ENCODE measurements around the gene TUBGCP4. TPM values are rescaled to one million over a fixed set of nuclear protein-coding genes. Genes with fewer than 3 reads are reported as not detected.

Gene TUBGCP4
- total RNA-seq, 1 experiment from 2014 or later = 38.6 TPM

DNA sequence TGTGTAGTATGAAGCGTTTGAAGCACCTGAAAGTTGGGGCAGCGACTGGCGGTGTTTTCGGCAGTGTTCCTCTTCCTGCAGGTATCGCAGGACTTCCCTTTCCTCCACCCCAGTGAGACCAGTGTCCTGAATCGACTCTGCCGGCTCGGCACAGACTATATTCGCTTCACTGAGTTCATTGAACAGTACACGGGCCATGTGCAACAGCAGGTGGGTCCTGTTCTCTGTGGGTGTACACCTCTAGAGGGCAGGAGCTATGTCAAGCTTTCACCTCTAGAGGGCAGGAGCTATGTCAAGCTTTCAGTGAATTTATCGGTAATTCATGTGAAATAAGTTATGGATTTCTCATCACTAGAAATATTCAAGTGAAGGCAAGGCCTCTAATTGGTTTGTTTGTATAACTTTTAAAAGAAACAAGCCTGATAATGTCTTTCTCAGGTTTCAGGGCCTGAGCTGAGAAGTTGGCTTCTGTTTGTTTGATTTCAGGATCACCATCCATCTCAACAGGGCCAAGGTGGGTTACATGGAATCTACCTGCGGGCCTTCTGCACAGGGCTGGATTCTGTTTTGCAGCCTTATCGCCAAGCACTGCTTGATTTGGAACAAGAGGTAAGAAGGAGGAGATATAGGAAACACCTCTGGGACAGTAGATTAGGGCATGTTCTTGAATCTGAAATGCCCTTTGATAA lies 5.3 kb downstream of the TUBGCP4 start:
- no TSS peak for BruUV-seq (replicated peaks)
- peak; percentile 73 for ATAC-seq
- Histone ChIP-seq H2AFZ (ENCODE audit: low read depth, low read length, poor library complexity, severe bottlenecking) (no peak overlapping the region), H3K9me2 (ENCODE audit: insufficient read depth) (no peaks in the 10 kb centered on the region), H3K36me3 (ENCODE audit: control insufficient read depth in 1 of 2, insufficient read depth in 2 of 2, low read length in 2 of 2) (peaks cover 12 to 43% of the 10 kb centered on the region in 2 experiments), H3K4me2 (ENCODE audit: low read length) (no peak overlapping the region), H4K20me1 (ENCODE audit: insufficient read depth) (peaks cover 5% of the 10 kb centered on the region; the same call in 1 of the 2 replicates), H3K79me2 (ENCODE audit: insufficient read depth, low read length) (peaks cover 60% of the 10 kb centered on the region), H3K4me3 (replicated peaks in 1 of 2; ENCODE audit: low read depth in 1 of 2, low read length in 2 of 2) (no peak overlapping the region), H3K9me3 (ENCODE audit: control insufficient read depth in 1 of 2, insufficient read depth in 1 of 2, low read depth in 1 of 2, low read length in 2 of 2) (no peaks in the 10 kb centered on the region), H3K9ac (ENCODE audit: low read length) (no peak overlapping the region), H3K27ac (ENCODE audit: low read depth, low read length) (no peak overlapping the region), H3K27me3 (ENCODE audit: insufficient read depth, low read length) (no peaks in the 10 kb centered on the region), H3K4me1 (ENCODE audit: control insufficient read depth in 1 of 2, insufficient read depth in 2 of 2, low read length in 2 of 2) (peaks cover 0 to 10% of the 10 kb centered on the region in 2 experiments; a peak in 3 of 4 replicates)
- ChIA-PET RAD21 (ENCODE audit: low non-redundant PET in 1 of 2, low total read pairs in 2 of 2, uncharacterized antibody in 2 of 2, unreplicated experiment in 2 of 2) (no interaction called here), POLR2A (no interaction called here), CTCF (interaction anchor here (0.6 to 1.6 kb wide), 9 partner anchors 11 to 134 kb away, joined by 3 to 11 read pairs (median 3); no protein-coding TSS in a partner anchor)
- intact Hi-C loops (cut with micrococcal nuclease) = no loop called here
- TF ChIP-seq, protein P1, sequence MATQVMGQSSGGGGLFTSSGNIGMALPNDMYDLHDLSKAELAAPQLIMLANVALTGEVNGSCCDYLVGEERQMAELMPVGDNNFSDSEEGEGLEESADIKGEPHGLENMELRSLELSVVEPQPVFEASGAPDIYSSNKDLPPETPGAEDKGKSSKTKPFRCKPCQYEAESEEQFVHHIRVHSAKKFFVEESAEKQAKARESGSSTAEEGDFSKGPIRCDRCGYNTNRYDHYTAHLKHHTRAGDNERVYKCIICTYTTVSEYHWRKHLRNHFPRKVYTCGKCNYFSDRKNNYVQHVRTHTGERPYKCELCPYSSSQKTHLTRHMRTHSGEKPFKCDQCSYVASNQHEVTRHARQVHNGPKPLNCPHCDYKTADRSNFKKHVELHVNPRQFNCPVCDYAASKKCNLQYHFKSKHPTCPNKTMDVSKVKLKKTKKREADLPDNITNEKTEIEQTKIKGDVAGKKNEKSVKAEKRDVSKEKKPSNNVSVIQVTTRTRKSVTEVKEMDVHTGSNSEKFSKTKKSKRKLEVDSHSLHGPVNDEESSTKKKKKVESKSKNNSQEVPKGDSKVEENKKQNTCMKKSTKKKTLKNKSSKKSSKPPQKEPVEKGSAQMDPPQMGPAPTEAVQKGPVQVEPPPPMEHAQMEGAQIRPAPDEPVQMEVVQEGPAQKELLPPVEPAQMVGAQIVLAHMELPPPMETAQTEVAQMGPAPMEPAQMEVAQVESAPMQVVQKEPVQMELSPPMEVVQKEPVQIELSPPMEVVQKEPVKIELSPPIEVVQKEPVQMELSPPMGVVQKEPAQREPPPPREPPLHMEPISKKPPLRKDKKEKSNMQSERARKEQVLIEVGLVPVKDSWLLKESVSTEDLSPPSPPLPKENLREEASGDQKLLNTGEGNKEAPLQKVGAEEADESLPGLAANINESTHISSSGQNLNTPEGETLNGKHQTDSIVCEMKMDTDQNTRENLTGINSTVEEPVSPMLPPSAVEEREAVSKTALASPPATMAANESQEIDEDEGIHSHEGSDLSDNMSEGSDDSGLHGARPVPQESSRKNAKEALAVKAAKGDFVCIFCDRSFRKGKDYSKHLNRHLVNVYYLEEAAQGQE (IDR thresholded peaks at IDR 0.05; ENCODE audit: low read depth) = no peak
- TF ChIP-seq CTCF (IDR thresholded peaks at IDR 0.05 in 2 of 3, conservative IDR thresholded peaks at IDR 0.05 in 1 of 3; ENCODE audit: borderline replicate concordance in 1 of 3, insufficient read depth in 1 of 3, low read depth in 2 of 3, low read length in 2 of 3) = peak; percentile 69 to 94 (median 89); a peak in 5 of 6 replicates
- peak; percentile 27 for DNase-seq (ENCODE audit: low read depth, low spot score)
